SK-N-DZ (cell line): ENCODE measurements around the gene ZNF629.

Source experiments
- small RNA-seq, 2 experiments: library from RNA; depleted of rRNA; stranded (forward); fragments of <200 nt; gene quantifications; one replicate each; pipeline ENCODE3, GENCODE V24; 2014

Gene ZNF629

Small RNA genes within 50 kb of the gene (small RNA-seq; reads per million reads assigned to genes)
- 0 reads per million in 2 experiments for gene RF00017
